Esophagus squamous epithelium (tissue), 5 donors: ENCODE measurements around the gene ARAP3. TPM values are rescaled to one million over a fixed set of nuclear protein-coding genes. Genes with fewer than 3 reads are reported as not detected.

ENCODE experiments used
- DNase-seq: peaks from one replicate; lab custom pipeline; 2025; lab: John Stamatoyannopoulos, UW
- H3K27ac ChIP-seq, 4 donors: fragments of 200-600 bp; sonication (generic); one replicate each; pipeline ENCODE4 v1.5.1; 2016 to 2019; ENCODE audit warnings: mild to moderate bottlenecking in 1 of 4
- H3K27me3 ChIP-seq, 4 donors: fragments of 200-600 bp; sonication (generic); 1 replicate in 3 of 4; 2 replicates in 1 of 4; pipeline versions ENCODE4 v1.5.1 to v1.6.0; 2017 to 2021; ENCODE audit warnings: antibody characterized with exemption in 1 of 4
- H3K36me3 ChIP-seq, 3 donors: fragments of 200-600 bp; sonication (generic); one replicate each; pipeline ENCODE4 v1.5.1; 2016 to 2019
- H3K4me1 ChIP-seq, 3 donors: fragments of 200-600 bp; sonication (generic); one replicate each; pipeline ENCODE4 v1.5.1; 2017 to 2019
- H3K4me3 ChIP-seq, 4 donors: fragments of 200-600 bp; sonication (generic); 1 replicate in 3 of 4; 2 replicates in 1 of 4; pipeline ENCODE4 v1.5.1; 2016 to 2019; ENCODE audit warnings: mild to moderate bottlenecking in 2 of 4, moderate library complexity in 1 of 4
- H3K9me3 ChIP-seq, 3 donors: fragments of 200-600 bp; sonication (generic); one replicate each; pipeline ENCODE4 v1.5.1; 2016 to 2019
- POLR2A ChIP-seq, 4 donors: fragments of 450-650 bp; IDR thresholded peaks; one replicate each; pipeline ENCODE4 v1.6.1; 2017; ENCODE audit warnings: antibody characterized with exemption in 4 of 4, mild to moderate bottlenecking in 4 of 4, moderate library complexity in 3 of 4
- WGBS, 2 donors: methylation state at CpG; one replicate each; pipeline ENCODE4 v1.1.5; 2018; 5-methylcytosine and 5-hydroxymethylcytosine counted together
- intact Hi-C: fragments of 100-400 bp; cut with DNase I; formaldehyde crosslinking; loops from one replicate; pipeline ENCODE4 v1.15.0; 2022
- total RNA-seq, 4 donors: library from RNA; depleted of rRNA; stranded (reverse); fragments of >200 nt; gene quantifications; one replicate each; pipeline ENCODE4 v1.1.0, GENCODE V29; 2016
- TF ChIP-seq, protein P1 (sequence below), 6 experiments: fragments of 450-650 bp in 4 of 6; fragments of 200-600 bp in 2 of 6; sonication (generic) in 2 of 6; IDR thresholded peaks; one replicate each; pipeline ENCODE4 v1.5.1; 2016 to 2019; ENCODE audit warnings: antibody characterized with exemption in 6 of 6, mild to moderate bottlenecking in 4 of 6, moderate library complexity in 4 of 6
- donor health status: DM: yes; HTN: yes; CAD: no.

ARAP3 gene
- total RNA-seq, 4 donors from 2014 or later: 1.1 to 5.9 (median 2.4) TPM

GRCh38 chr5:141686648-141687416, 4.8 kb upstream of the ARAP3 start:
- peaks cover 8 to 22% (median 10%) of the 10 kb centered on the region in 3 donors for H3K4me1 ChIP-seq
- H3K27ac ChIP-seq: no peak overlapping the region
- no peak for DNase-seq
- H3K36me3 ChIP-seq: no peaks in the 10 kb centered on the region
- intact Hi-C loops: no loop called here
- H3K9me3 ChIP-seq: no peaks in the 10 kb centered on the region
- no peak overlapping the region for H3K4me3 ChIP-seq
- WGBS, 2 donors: 67 to 72% methylated on average over 3 of the region's 3 CpGs
- peaks cover 0 to 28% (median 0%) of the 10 kb centered on the region in 4 donors for H3K27me3 ChIP-seq
- no peak for TF ChIP-seq POLR2A (IDR thresholded peaks at IDR 0.05)
- TF ChIP-seq, protein P1, sequence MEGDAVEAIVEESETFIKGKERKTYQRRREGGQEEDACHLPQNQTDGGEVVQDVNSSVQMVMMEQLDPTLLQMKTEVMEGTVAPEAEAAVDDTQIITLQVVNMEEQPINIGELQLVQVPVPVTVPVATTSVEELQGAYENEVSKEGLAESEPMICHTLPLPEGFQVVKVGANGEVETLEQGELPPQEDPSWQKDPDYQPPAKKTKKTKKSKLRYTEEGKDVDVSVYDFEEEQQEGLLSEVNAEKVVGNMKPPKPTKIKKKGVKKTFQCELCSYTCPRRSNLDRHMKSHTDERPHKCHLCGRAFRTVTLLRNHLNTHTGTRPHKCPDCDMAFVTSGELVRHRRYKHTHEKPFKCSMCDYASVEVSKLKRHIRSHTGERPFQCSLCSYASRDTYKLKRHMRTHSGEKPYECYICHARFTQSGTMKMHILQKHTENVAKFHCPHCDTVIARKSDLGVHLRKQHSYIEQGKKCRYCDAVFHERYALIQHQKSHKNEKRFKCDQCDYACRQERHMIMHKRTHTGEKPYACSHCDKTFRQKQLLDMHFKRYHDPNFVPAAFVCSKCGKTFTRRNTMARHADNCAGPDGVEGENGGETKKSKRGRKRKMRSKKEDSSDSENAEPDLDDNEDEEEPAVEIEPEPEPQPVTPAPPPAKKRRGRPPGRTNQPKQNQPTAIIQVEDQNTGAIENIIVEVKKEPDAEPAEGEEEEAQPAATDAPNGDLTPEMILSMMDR (IDR thresholded peaks at IDR 0.05): no peak

GRCh38 chr5:141685591-141685990, 3.6 kb upstream of the ARAP3 start:
- H3K9me3 ChIP-seq: no peaks in the 10 kb centered on the region
- H3K36me3 ChIP-seq: no peaks in the 10 kb centered on the region
- no peak for DNase-seq
- H3K27me3 ChIP-seq: peaks cover 0 to 19% (median 0%) of the 10 kb centered on the region in 4 donors
- no peak overlapping the region for H3K27ac ChIP-seq
- no peak overlapping the region for H3K4me3 ChIP-seq
- WGBS, 2 donors: 77 to 86% methylated on average over 1 of the region's 1 CpG
- H3K4me1 ChIP-seq: peaks cover 17 to 32% (median 18%) of the 10 kb centered on the region in 3 donors
- TF ChIP-seq, protein P1 (IDR thresholded peaks at IDR 0.05): no peak
- TF ChIP-seq POLR2A (IDR thresholded peaks at IDR 0.05): no peak
- intact Hi-C loops: no loop called here

- DNase-seq: no peak
Measured at GRCh38 chr5:141683596-141684141, 1.6 kb upstream of the ARAP3 start.

GRCh38 chr5:141681295-141681694, 735 bp downstream of the ARAP3 start:
- Histone ChIP-seq H3K36me3 (no peaks in the 10 kb centered on the region), H3K27ac (peak overlapping the region; percentile 81 to 93 (median 86)), H3K27me3 (no peaks in the 10 kb centered on the region), H3K4me3 (peak overlapping the region; percentile 50 to 77 (median 59)), H3K9me3 (no peaks in the 10 kb centered on the region), H3K4me1 (peaks cover 17 to 48% (median 18%) of the 10 kb centered on the region in 3 donors)
- no peak for TF ChIP-seq POLR2A (IDR thresholded peaks at IDR 0.05)
- TF ChIP-seq, protein P1 (IDR thresholded peaks at IDR 0.05): no peak
- intact Hi-C loops: no loop called here
- DNase-seq: no peak
- WGBS, 2 donors: 50 to 70% methylated on average over 1 to 2 of the region's 2 CpGs

More at GRCh38 chr5:141683596-141684141, 1.6 kb upstream of the ARAP3 start:
- H3K4me3 ChIP-seq: no peak overlapping the region
- H3K27ac ChIP-seq: no peak overlapping the region
- peaks cover 17 to 48% (median 18%) of the 10 kb centered on the region in 3 donors for H3K4me1 ChIP-seq
- H3K36me3 ChIP-seq: no peaks in the 10 kb centered on the region
- TF ChIP-seq, protein P1 (IDR thresholded peaks at IDR 0.05): no peak
- no peak for TF ChIP-seq POLR2A (IDR thresholded peaks at IDR 0.05)
- no peaks in the 10 kb centered on the region for H3K9me3 ChIP-seq
- peaks cover 0 to under 1% (median 0%) of the 10 kb centered on the region in 4 donors for H3K27me3 ChIP-seq
- intact Hi-C loops: no loop called here

DNA sequence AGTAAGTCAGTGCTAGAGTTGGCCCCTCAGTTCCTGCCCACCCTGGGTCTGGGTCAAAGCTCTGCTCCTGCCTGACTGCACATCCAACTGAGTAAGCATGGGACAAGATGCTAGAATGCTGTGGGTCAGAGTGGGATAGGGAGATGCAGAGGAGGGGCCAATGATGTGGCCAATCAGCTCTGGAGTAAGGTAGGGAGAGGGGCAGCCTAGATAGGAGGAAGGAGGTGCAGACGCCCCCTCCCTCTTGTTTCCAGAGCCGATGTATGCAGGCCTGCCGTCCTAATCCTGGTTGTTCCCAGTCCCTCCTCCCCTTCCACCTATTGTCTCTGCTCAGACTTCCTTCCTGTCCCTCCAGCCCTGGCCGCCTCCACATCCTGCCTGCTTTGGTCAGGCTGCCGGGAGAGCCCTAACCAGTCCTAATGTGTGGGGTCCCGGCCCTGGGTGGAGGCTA, 1.3 kb downstream of the ARAP3 start:
- Histone ChIP-seq H3K36me3 (no peaks in the 10 kb centered on the region), H3K4me1 (peaks cover 17 to 48% (median 18%) of the 10 kb centered on the region in 3 donors), H3K27ac (peak overlapping the region; percentile 81 to 93 (median 86)), H3K9me3 (no peaks in the 10 kb centered on the region), H3K27me3 (no peaks in the 10 kb centered on the region), H3K4me3 (peak overlapping the region in 3 of 4 donors; percentile 53 to 77 (median 65))
- intact Hi-C loops: no loop called here
- TF ChIP-seq, protein P1 (IDR thresholded peaks at IDR 0.05): no peak
- TF ChIP-seq POLR2A (IDR thresholded peaks at IDR 0.05): no peak
- no peak for DNase-seq
- WGBS, 2 donors: 43 to 54% methylated on average over 2 to 3 of the region's 6 CpGs
